ENCODE data around the gene IL1RAPL1.

Gene IL1RAPL1

GRCh38 chrX:29940750-29941149, 1353.5 kb downstream of the IL1RAPL1 start:
- DNase-seq (ENCODE audit: low read depth) = no peak
- no peak overlapping the region for H3K4me3 ChIP-seq (ENCODE audit: low read depth, low read length)
- no peak for TF ChIP-seq CTCF (IDR thresholded peaks at IDR 0.05; ENCODE audit: low read depth, low read length, missing control alignments)

- DNase-seq (ENCODE audit: low read depth) = no peak
- no peak overlapping the region for H3K4me3 ChIP-seq (ENCODE audit: low read depth, low read length)
- TF ChIP-seq CTCF (IDR thresholded peaks at IDR 0.05; ENCODE audit: low read depth, low read length, missing control alignments) = no peak
These were observed 1354.0 kb downstream of the IL1RAPL1 start for GRCh38 chrX:29941287-29941686.

GRCh38 chrX:29947225-29947624, 1360.0 kb downstream of the IL1RAPL1 start:
- no peak overlapping the region for H3K4me3 ChIP-seq (ENCODE audit: low read depth, low read length)
- no peak for DNase-seq (ENCODE audit: low read depth)
- TF ChIP-seq CTCF (IDR thresholded peaks at IDR 0.05; ENCODE audit: low read depth, low read length, missing control alignments) = no peak

- DNase-seq (ENCODE audit: low read depth) = no peak
- H3K4me3 ChIP-seq (ENCODE audit: low read depth, low read length) = no peak overlapping the region
- TF ChIP-seq CTCF (IDR thresholded peaks at IDR 0.05; ENCODE audit: low read depth, low read length, missing control alignments) = no peak
These were observed 1361.4 kb downstream of the IL1RAPL1 start for GRCh38 chrX:29948653-29949052.

- no peak overlapping the region for H3K4me3 ChIP-seq (ENCODE audit: low read depth, low read length)
- no peak for DNase-seq (ENCODE audit: low read depth)
- TF ChIP-seq CTCF (IDR thresholded peaks at IDR 0.05; ENCODE audit: low read depth, low read length, missing control alignments) = no peak
These were observed 1364.8 kb downstream of the IL1RAPL1 start for GRCh38 chrX:29952016-29952415.

- no peak overlapping the region for H3K4me3 ChIP-seq (ENCODE audit: low read depth, low read length)
- no peak for TF ChIP-seq CTCF (IDR thresholded peaks at IDR 0.05; ENCODE audit: low read depth, low read length, missing control alignments)
- no peak for DNase-seq (ENCODE audit: low read depth)
These were observed 1374.8 kb downstream of the IL1RAPL1 start for GRCh38 chrX:29962061-29962460.

GRCh38 chrX:29965634-29966033, 1378.4 kb downstream of the IL1RAPL1 start:
- no peak overlapping the region for H3K4me3 ChIP-seq (ENCODE audit: low read depth, low read length)
- no peak for TF ChIP-seq CTCF (IDR thresholded peaks at IDR 0.05; ENCODE audit: low read depth, low read length, missing control alignments)
- DNase-seq (ENCODE audit: low read depth) = no peak

Measured in GM12864 (cell line).